Kidney tubule cell (primary cell): ENCODE data around the gene GABRB1.
"Not testable (repeated sequence)": the region's sequence is repeated elsewhere in the genome, so short reads cannot be mapped to it uniquely, and the experiment has no call there.

Source experiments
- DNase-seq: peaks from one replicate; pipeline ENCODE4 v3.0.0-alpha.2; 2018; ENCODE audit warnings: low spot score

The GABRB1 gene

DNA sequence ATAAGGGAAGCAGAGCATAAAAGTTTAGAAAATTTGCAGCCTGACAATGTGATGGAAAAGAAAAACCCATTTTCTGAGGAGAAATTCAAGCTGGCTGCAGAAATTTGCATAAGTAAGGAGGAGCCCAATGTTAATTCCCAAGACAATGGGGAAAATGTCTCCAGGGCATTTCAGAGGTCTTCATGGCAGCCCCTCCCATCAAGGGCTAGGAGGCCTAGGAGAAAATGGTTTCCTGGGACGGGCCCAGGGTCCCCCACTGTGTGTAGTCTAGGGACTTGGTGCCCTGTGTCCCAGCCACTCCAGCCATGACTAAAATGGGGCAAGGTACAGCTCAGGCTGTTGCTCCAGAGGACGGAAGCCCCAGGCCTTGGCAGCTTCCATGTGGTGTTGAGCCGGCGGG, 259.5 kb downstream of the GABRB1 start:
- not testable (repeated sequence) for DNase-seq

DNA sequence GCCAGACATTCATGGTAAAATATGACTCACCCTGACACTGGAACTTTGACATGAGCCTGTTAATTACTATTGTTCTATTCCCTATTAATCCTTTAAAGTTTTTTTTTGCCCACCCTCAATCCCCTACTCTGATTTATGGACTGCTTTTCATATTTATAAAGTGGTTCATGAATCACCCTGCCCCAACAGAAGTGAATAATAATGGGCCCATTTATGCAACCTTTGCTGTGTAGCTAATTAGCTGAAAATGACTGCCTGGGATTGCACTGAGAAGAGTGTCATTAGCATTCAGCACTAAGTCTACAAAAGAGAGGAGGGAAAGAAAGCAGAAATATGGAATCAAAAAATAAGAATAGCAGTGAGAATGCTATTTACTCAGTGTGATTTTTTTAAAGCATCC, 277.8 kb downstream of the GABRB1 start:
- no peak for DNase-seq

DNA sequence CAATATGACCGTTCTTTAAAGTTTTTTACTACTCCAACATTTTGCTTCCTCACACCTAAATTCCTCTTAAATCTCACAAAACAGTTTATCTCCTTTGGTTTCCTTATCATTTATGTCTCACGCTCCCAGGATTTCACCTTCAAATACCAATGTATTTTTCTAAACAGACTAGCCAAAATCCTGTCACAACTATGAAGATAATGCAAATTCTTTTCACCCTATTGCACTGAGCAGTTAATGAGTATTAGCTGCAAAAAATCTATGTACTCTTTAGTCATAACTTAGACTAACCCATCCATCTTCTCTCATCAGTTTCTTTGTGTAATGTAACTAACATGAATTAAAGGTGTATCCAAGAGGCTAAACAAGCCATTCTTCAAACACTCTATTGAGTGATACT, 280.8 kb downstream of the GABRB1 start:
- no peak for DNase-seq

DNA sequence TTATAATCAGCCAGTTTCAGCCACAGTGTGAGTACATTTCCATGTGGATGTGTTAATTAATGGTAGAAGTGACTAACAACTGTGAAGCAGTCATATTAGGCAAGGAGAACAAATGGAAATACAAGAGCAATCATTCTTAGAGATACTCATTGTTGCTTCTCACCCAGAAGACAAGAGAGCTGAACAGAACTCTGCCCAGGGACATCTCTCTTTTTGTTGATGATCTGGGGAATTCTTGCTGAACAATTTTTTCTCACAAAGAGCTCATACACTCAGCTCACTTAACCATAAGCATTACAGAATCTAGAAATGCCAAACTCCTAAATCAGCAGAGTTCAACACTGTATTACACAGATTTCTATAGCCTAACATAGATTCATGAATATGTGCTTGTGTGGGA, 282.0 kb downstream of the GABRB1 start:
- no peak for DNase-seq

DNA sequence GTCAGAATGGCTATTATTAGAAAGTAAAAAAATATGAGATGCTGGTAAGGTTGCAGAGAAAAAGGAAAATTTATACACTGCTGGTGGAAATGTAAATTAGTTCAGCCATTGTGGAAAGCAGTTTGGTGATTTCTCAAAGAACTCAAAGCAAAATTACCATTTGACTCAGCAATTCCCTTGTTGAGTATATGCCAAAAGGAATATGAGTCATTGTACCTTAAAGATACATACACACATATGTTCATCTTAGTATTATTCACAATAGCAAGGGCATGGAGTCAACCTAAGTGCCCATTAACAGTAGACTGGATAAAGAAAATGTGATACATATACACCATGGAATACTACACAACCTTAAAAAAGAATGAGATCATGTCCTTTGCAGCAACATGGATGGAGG, 284.0 kb downstream of the GABRB1 start:
- peak; percentile 14 for DNase-seq

DNA sequence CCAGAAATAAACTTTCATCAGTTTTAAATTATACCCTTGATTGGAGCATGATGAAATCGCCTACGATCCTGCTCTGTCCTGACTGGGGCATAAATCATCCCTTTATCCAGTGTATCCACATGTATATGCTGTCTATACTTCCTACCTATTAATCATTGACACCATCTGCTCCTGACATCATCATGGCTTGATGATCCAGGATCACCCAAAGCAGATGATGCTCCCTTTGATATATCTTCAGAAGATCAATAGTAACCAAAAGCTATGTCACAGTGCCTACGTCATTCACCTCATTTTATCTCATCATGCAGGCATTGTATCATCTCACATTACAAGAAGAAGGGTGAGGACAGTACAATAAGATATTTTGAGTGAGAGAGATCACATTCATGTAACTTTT, 294.7 kb downstream of the GABRB1 start:
- no peak for DNase-seq

DNA sequence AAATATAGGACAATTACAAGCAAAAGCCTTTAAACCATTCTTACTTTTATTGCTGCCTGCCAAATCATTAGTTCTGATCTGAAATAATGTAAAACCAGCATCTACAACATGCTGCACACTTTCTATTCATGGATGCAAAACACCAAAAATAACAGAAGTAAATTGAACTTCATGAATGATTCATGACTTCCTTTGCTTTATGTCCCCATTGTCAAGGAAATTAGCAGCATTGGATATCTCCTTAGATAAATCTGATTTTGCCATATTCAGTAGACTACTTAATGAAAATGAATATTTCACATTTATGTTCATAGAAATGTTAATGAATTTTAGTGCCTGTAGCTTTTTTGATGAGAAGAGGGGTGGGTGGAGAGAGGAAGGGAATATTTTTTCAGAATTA, 299.5 kb downstream of the GABRB1 start:
- DNase-seq, result no peak

DNA sequence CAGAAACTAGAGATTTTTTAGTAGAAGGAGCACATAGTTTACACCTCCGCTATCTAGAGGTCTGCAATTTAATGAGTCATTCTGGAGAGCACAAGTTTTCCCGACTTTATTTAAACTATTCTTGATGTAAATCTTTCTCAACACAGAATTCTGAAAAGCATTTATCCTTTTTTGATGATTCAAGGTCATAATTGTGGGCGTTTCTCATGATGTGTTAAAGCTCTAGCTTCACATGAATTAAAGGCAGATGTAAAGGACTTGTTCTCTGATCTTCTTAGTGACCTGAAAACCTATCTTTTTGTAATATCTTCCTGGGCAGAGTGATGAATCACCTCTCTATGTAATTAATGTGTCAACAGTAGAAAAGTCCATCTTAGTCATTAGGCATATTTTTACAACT, 303.3 kb downstream of the GABRB1 start:
- DNase-seq, result peak; percentile 30

DNA sequence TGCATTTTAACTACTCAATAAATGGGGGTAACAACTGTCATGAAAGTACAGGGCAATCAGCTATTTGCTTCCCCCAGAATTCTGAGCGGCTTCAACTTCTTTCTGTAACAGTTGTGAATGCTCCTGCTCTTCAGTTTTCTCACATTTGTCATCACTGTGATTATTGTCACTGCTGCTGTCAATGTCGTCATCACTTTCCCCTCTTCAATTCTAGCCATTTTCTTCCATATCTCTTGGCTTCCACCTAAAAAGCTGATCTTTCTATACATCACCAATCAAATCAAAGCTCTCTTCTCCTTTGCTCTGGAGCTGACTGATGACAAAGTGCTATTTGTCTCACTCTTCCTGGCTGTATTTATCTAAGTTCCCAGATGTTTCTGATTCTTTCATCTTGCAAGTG, 306.5 kb downstream of the GABRB1 start:
- DNase-seq, result no peak

DNA sequence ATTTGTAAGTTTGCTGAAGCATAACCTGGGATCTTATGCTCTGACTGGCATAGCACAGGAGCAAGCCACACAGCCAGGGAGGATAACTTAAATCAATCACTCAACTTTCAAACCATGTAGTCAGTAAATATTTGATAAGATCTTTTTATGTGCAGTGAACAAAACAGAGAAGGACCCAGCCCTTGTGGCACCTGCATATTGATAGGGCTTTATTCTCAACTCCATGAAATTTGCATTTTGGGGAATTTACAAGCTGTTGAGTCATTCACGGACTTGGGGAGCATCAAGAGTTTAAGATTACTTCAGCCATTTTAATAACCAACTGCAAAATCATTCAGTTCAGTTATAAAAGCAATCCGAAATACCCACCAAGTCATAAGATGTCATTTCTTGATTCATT, 309.5 kb downstream of the GABRB1 start:
- DNase-seq, result no peak

DNA sequence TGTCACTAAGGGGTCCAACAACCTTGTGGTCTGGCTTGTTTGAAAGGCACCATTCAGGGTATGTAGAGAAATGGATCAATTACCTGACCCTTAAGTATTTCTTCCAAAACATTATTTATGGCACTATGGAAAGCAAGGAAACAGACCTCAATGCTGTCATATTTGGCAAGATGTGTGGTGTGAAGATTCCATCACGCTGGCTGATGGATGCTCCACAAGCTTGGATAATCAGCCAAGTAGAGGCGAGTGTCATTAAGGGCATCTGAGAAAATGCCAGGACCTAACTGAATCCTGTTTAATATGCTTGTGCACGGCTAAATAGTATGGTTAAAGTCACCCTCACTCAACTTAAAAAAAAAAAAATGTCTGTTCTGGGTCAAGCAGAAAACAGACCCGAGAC, 311.4 kb downstream of the GABRB1 start:
- DNase-seq, result no peak

DNA sequence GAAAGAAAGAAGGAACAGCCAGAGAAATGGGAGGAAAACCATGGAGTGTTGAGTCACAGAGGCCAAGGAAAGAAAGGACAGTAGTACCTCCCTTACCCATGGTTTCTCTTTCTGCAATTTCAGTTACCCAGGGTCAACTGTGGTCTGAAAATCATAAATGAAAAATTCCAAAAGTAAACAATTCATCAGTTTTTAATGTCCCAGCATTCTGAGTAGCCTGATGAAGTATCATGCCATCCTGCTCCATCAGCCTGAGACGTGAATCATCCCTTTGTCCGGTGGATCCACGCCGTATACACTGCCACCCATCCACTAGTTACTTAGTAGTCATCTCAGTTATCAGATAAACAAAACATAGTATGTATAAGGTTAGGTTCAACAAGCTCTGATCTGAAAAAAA, 318.0 kb downstream of the GABRB1 start:
- peak; percentile 42 for DNase-seq

DNA sequence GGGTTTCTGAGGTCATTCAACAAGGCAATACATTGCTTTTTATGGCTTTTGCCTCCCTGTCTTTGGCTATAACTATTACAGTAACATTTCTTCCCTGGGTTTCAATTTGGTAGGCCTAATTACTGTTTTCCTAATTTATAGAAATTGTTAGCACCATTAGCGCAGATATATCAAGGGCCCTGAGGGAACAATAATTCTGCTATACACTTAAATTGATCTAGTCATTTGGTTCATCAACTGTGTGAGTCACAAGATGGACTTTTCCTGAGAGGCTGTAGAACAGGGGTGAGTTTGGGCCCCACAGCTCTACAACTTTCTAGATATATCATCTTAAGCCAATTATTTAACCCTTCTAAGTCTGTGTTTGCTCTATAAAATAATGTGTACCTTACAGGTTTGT, 324.2 kb downstream of the GABRB1 start:
- no peak for DNase-seq

DNA sequence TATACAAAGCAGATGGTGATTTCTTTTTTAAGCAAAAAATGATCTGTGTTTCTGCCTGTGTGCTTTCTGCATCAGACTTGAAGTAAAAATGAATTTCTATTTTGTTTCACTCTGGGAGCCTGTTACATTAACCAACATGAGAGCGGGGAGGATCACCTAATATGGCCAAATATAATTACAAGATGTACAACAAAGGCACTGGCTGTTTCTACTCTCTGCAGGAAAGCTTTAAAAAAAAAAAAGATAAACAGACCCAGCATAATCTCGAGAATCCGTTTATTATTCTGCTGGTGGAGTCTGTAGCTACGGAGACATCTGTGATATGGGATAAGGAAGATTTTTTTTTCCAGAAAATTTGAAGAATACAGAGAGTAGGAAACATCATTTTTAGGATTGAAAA, 328.5 kb downstream of the GABRB1 start:
- DNase-seq, result no peak

DNA sequence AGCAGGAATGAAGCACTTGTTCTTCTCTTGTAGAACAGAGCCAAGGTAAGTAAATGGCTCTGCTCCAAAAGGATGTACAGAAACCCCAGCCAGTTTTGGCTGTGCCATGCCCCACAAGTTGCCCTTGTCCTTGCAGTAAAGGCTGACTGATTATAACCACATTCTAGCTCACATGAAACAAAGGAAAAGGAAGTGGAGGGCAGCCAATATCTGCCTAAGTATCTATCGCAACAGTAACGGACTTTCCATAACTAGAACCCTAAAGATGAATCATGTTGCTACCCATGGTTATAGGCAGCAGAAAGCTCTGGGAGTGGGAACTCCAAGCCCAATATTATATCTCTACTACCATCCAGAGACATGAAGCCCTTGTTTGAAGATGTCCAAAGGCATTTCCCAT, 336.4 kb downstream of the GABRB1 start:
- DNase-seq, result no peak

DNA sequence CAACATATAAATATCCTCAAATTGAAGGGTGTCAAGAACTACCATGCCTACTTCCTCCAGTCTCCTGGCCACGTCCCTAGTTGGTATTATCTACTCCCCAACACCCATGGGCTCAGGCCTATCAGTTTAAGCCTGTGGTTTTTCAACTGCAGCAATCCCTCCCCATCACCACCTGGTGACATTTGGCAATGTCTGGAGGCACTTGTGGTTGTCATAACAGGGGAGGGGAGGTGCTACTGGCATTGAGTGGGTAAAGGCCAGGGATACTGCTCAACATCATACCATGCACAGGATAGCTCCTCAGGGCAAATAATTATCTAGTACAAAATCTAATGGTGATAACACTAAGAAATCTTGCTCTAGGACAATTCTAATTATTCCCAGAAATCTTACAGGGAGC, 336.8 kb downstream of the GABRB1 start:
- DNase-seq, result no peak

DNA sequence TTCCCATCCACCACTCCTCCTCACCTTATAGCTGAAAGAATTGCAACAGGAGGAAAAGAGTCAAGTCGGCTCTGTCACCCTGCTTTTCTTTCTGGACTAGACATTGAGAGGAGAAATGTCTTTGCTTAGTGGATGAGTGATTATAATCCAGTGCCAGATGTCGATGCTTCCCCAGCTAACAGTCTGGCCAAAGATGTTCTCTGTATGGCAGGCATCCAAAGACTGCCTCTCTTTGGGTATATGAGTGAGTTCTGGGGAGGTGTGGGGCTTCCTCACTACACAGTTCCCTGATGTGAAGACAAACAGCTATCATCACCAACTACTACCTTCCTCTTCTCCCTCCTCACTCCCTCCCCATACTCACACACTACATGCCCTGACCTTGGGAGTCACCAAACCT, 341.2 kb downstream of the GABRB1 start:
- no peak for DNase-seq

DNA sequence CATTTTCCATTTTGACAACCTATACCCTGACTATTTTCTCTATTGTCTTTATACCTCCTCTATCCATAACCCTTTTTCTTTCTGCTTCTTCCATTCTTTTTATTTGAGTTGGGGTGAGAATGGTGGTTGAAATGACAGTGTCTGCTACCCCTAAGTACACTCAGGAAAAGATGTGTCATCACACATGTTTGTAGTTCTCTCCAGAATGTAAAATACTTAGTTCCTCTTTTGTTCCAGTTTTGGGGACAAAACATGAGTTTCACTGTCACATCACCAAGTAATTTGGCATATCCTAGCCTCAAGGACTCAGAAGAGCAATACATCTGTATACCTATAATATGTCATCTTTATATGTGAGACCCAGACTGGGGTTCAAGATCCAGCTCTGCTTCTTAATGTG, 341.8 kb downstream of the GABRB1 start:
- DNase-seq, result no peak

DNA sequence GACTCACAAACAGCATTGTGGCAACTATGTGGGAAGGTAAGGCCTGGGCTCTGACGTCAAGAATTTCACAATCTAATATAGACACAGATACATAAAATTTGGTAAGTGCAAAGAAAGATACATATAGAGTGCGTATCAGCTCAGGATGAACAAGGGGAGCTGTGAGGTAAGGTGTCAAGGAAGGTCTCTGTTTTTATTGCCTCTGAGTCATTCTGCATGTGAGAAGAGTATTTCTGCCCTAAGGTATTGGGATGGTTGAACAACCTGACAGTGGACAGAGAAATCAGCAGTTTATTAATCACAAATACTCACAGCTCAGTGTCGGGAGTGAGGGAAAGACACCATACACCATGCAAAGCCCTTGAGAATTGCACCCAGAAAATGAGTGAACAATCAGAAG, 342.3 kb downstream of the GABRB1 start:
- DNase-seq, result peak; percentile 17

DNA sequence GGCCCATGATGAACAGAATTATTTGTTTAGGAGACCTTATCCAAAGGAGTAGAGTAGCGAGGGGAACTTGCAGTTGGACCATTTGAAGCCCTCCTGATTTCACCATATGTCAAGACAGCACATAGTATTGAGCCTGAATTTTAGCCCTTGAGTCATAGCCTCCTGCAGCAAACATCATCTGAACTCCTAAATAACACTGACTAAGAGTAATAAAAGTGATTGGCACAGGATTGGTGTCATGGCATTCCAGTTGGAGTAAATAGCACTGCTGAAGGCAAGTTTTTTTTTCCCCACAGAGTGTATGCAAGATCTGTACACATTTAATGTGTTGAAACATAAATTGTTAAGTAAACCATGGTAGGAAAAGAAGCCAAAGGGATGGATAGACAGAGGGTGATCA, 343.1 kb downstream of the GABRB1 start:
- DNase-seq, result peak; percentile 22

DNA sequence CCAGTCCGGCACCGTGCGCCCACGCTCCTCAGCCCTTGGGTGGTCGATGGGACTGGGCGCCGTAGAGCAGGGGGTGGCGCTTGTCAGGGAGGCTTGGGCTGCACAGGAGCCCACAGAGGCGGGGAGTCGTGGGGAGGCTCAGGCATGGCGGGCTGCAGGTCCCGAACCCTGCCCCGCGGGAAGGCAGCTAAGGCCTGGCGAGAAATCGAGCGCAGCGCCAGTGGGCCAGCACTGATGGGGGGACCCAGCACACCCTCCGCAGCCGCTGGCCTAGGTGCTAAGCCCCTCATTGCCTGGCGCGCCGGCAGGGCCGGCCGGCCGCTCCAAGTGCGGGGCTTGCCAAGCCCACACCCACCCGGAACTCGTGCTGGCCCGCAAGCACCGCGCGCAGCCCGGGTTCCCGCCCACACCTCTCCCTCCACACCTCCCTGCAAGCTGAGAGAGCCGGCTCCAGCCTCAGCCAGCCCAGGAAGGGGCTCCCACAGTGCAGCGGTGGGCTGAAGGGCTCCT, 346.7 kb downstream of the GABRB1 start:
- DNase-seq, result not testable (repeated sequence)

DNA sequence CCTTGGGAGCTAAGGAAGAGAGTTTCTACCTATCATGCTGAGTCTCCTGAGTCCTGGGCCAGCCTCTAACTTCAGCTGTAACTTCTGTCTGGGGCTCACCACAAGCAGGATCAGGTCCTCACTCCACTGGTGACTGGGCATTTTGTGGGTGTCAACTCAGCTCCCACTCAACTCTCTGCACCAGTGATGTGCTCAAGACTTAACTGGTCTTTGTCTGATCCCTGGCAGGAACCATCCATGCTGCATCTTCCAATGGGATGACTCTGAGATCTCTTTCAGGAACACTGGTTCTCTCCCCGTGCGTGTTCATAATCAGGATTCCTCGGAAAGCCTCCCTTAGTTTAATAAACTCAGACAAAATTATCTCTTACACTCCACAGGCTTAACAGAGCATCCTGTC, 349.8 kb downstream of the GABRB1 start:
- no peak for DNase-seq

DNA sequence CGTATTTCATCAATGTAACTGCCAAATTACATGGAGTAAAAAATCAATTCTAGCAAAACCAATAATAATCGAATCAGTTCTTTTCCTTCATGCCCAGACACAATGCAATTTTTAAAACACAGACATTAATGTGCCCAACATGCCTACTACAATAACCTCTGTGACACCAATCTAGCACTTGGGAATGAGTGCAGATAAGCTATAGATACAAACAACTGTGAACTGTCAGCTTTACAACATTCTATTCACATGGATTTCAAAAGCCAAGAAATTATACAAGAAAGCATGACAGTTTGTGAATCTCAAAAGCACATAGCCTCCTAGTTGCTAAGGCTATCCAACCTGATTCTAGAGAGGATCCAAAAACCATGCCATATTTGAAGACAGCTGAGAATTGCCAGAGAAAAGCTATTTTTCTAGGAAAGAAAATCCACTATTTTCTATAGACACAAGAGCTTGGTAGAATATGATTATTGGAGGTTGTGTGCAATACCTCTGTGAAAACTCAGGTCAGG, 351.5 kb downstream of the GABRB1 start:
- no peak for DNase-seq

DNA sequence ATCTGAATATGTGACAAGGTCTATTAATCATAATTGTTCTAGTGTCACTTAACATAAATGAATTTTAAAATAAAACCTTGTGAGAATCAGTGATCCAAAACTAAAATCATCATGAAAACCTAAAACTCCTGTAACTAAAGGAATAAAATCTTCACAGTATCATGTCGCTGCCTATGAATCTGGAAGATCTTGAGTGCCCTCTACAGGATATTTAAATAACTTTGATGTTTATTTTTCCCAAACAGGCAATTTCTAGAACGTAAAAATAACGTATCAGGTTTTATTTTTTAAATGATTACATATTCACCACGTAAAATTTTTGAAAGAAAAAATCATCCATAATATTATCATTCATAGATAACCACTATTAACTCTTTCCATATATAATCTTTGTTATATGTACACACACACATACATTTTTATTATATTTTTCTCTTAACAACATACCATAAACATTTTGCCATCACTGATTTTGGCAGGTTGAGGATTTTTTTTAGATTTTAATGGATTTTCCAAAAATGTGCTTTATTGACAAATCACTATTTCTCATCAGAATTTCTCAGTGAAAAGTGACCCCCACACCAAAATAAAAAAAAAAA, 352.6 kb downstream of the GABRB1 start:
- peak; percentile 53 for DNase-seq
